HG02938 (cell line): ENCODE data around the gene EML1.

Source experiments
- ATAC-seq: cut with Tn5 transposase; IDR thresholded peaks from one replicate; pipeline ENCODE4 v1.9.1; 2021; ENCODE audit warnings: mild to moderate bottlenecking, moderate library complexity; ENCODE audit not compliant: unreplicated experiment

The EML1 gene

DNA sequence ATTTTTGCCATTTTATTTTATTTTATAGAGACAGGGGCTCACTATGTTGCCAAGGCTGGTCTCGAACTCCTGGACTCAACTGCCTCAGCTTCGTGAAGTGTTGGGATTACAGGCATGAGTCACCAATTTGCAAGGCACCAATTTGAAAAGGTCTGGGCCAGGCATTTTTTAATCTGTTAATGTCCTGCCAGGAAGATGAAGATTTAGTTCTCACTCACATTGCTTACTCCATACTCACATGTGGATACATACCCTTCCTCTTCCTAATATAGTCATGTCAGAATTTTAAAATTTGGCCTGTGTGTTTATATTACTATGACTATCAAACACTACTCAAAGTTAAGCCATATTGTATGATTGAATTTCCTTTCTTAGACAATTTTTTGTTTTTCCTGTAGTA is 15.3 kb upstream of the EML1 start:
- no peak for ATAC-seq

DNA sequence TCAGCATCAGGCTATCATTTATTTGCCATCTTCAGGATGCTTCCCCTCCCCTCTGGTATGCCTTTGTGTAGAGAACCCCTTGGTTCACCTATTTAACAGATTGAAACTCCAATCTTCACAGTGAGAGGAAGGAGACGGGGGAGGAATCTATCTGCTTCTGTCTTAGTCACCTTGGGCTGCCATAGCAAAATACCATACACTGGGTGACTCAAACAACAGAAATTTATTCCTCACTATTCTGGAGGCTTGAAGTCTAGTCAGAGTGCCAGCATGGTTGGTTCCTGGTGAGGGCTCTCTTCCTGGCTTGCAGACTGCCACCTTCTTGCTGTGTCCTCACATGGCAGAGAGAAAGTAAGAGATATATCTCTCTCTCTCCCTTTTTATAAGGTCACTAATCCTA is 13.5 kb upstream of the EML1 start:
- ATAC-seq = no peak

DNA sequence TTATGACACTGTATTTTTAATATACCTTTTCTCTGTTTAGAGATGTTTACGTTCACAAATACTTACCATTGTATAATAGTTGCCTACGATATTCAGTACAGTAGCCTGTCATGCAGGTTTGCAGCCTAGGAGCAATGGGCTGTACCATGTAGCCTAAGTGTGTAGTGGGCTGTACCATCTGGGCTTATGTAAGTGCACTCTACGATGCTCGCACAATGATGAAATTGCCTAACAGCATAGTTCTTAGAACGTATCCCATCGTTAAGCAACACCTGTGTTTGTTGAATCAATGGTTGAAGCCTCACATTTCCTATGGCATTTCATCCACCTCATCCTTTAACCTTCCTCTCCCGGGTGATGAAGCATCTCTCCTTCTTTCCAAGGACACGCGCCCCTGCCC is 12.5 kb upstream of the EML1 start:
- ATAC-seq = no peak

DNA sequence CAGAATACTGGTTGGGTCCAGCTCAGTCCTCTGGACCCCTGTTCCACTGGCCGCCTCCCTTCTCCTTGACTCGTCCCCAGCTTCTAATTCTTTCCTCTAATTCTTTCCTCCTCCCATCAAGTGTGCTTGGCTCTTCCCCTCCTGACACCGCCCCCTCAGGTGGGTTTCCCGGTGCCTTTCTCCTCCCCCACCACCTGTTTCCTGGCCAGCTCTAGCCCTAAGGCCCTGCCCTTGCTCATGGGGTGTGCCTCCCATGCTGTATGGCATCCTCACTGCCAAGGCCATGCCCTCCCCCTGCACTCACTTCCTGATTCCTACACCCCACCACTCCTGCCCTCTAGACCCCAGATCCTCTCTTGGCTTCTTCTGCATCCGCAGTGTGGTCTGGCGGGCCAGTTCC is 12.1 kb upstream of the EML1 start:
- ATAC-seq = no peak

DNA sequence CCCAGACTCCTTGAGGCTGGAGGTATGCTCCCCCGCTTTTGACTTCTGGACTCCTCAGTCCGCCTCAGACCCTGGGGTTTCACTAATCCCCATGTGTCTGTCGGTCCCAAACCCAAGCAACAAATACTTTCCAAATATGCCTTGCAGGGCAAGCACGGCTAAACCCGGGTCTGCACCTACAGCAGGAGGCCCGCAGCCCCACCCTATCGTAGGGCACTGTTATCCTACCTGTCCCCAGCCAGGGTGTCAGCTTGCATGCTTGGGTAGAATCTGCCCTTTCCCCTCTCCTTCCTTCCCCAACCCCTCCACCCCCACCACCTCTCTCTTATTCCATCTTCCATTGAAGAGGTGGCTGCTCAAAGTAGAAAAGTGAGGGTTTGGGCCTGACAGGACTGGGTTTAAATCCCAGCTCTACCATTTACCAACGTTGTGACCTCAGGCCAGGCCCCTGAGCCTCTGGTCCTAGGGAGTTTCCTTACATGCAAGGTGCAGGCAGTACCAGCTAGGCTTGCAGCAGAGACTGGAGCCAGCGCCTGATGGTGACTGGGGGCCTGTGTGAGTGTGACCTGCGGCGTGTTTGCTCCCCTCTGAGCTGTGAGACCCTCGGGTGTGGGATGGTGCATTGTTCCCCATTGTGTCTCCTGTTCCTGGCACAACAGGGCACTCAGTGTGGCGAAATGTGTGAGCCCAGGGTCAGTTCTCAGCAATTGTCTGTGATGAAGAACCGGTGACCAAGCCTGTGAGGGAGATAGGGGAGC is 11.2 kb upstream of the EML1 start:
- no peak for ATAC-seq

DNA sequence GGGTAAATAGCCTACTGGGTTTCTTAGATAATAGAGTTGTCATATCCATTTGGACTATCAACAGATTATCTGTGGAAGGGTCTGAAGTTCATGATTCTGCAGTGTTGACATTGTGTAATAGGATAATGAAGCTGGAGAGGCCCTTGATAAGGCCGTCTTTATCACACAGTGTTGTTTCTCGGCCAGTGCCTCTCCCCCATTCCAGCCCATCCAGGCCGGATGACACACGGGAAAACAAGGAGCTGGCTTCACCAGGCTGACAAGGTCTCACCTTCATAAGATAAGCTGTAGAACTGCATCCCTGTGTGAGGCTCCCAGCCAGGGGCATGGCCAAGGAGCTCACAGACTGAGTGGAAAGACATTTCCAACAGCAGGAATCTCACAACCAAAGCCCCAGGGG is 8.7 kb upstream of the EML1 start:
- ATAC-seq = no peak

DNA sequence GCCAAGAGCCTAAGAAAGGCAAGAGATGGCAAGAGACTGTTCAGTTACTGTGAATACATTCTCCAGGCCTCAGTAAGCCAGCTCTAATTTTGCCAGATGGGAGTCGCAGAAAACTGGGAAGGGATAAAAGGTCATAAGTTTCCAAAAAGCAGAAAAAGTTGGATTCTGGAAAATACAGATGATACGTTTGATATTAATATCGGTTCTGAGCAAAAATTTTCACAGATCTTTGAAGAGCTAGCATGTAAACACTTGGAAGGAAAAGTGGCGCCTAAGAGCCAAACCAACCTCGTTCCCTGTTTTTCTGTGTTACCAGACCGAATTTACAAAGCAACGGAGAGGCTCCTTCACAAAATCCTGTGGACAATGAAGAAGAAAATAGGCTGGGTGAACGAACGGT is 7.8 kb upstream of the EML1 start:
- no peak for ATAC-seq

DNA sequence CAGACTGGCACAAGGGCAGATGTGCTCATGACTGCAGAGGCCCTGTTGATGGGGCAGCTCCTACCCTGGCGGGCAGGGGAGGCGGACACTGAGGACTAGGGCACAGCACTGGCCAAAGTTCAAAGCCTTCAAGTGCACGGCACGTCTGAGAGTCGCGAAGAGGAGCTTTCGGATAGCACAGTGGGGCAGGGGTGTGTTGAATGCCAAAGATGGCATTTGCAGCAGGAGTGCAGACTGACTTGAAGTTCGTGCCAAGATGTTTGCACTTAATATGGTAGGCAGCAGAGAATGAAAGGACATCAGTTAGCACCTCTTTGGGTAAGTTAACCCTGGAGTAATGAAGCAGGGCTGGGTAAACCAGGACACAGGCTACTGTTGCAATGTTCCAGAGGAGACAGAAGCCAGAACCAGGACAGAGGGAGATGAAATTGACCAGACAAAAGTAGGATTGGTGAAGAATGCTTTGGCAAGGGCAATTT is 6.7 kb upstream of the EML1 start:
- no peak for ATAC-seq

DNA sequence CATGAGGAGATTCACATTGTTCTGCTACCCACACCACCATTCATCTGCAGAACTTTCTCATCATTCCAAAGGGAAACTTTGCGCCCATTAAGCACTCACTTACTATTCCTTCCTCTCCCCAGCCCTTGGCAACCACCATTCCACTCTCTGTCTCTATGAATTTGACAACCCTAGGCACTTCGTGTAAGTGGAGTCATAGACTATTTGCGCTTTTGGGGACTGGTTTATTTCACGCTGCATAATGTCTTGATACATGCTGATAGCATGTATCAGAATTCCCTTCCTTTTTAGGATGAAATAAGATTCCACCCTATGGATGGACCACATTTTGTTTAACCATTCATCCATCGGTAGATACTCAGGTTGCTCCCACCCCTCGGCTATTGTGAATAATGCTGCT is 4.5 kb upstream of the EML1 start:
- ATAC-seq = no peak

DNA sequence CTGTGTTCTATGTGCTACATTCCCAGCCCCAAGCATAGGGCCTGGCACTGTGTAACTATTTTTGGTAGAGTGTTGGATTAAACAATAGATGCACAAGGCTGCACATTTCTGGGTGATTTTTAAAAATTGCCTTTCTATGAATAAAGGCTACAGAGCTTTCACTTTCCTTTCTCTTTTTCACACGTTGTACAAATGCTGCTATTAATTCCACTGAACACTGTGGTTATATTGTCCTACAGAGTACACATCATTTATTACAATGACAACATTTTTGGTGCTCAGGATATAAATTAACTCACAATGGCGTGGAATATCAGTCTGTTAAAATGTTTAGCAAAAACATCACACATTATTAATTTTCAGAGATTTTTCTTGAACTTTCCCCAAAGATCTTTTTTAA is 3.6 kb upstream of the EML1 start:
- ATAC-seq = no peak

DNA sequence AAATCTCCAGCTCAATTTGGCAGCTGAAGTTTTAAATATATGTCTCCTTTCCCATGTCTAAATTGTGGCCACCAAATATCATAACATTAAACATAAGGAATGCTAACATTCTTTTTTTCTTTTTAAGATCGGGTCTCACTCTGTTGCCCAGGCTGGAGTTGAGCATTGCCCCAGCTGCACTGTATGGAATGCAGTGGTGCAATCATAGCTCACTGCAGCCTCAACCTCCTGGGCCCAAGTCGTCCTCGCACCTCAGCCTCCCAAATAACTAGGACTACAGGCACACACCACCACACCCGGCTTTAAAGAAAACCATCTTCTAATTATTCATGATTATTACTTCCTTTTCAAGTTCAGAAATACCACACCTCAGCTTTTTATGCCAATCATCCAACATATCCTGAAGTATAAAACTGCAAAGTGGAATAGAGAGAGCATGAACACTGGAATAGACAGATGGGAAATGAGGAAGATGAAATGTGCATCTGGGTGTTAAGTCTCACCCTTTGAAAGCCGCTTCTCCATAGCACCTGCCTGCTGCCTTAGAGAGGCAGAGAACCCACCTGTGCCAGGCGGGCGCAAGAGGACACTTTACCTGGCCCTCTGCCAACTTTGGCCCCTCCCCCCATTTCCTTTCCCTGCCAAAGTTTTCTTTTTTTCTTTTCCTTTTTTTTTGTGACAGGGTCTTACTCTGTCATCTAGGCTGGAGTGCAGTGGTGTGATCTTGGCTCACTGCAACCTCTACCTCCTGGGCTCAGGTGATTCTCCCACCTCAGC is 2.8 kb upstream of the EML1 start:
- no peak for ATAC-seq

DNA sequence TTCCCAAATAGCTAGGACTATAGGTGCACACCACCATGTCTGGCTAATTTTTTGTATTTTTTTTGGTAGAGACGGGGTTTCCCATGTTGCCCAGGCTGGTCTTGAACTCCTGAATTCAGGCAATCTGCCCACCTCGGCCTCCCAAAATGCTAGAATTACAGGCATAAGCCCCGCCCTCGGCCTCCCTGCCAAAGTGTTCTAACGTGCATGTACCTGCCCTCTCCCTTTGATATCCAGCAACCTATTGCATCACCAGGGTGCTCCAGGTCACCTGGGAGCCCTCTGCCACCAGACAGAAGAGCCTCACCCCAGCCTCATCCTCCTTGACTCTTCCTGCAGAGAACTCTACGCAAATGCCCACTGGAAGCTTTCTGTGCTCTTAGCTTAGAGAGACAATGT is 2.2 kb upstream of the EML1 start:
- no peak for ATAC-seq

DNA sequence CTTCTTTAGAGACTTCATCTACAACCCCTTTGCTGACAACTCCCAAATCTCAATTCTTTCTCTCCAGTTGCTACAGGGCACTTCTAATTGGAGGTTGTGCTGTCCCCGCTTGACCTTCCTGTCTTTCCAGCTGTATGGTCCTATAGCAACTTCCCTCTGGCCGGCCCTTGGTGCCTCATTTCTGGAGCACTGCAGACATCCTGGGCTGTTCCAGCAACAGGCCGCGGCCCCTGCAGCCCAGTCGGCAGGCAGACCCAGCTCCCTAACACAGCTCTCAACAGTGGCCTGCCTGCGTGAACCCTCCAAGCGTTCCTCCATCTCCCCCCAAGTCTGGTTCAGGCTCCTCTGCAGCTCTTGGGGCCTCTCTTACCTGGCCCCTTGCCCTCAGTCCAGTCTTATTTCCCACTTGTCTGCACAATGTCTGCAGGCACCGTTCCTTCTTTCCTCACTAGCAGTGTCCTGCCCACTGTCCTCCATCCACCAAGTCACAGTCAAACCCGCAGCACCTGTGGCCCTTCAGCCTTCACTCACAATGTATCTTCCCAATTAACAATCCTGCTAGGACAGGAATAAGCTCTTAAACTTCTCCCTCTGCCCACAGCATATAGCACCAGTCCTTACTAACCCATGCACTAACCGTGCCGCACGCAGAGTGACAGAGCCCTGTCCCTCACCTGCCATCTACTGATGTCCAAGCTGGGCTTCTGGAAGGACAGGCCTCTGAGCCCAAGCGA is 1.6 kb upstream of the EML1 start:
- no peak for ATAC-seq

DNA sequence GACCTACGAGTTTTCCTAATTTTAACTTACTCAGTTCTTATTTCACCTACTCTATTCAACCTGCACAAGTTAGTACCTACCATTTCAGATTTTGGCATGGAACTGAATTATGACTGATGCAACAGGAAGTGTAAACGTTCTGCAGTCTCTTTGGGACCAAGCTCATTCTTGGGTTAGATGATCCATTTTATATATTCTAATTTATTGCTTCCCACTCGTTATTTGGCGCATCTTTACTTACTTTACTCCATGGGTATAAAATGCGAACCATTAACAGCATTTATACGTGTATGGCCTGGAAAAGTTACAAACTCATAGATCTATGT is 1.0 kb upstream of the EML1 start:
- no peak for ATAC-seq

DNA sequence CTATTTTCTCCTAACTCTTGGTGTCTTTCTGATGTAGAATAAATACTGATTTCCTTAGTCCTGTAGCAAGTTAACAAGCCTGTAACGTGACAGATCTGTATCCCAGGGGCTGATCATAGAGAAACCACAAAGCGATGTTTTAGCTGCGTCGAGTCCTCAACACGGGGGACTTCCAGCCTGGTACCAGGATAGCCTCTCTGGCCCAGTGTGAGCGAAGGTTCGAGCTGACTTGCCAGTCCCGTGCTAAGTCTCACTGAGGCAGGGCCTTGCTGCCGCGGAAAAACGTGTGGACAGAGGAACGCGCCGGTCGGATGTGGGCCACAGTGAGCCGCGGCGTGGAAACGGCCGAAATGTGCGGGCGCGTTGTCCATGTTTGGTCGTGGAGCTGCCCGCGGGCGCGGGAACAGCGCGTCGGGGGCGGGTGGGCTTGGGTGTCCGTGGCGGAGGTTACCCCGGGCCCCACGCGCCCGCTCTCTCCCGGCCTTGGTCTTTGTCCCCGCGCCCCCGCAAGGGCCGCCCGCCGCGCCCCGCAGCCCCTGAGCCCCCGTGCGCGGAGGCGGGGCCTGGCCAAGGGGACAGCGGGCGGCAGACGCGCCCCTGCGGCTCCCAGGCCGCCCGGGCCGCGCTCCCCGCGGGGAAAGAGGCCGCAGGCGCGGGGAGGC is 531 bp upstream of the EML1 start:
- no peak for ATAC-seq

DNA sequence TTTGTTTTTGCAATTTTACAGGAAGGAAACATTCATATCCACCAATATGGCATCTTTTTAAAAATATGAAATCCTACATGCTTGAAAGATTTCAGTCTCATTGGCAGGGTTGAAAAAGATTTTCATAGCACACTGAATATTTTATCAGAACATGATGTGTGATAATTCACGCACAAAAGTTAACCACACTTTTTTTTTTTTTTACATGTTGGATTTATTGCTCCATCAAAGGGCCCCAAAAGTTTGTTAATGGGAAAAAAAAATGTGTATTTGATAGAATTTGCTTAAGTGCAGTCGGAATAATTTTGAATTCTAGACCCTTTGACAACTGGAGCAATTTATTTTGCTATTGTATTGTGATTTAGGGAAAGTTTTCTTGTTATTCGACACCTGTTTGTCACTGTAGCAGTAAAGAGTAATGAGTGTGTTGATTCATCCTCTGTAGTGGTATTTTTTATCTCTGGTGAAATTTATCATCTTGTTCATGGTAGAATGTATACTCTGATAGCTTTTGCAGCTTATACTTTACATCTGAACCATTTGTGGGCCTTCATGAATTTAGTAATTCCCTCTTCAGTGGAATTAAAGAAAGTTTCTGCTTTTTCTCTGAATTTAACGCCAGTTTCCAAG is 1.1 kb downstream of the EML1 start:
- ATAC-seq = no peak

DNA sequence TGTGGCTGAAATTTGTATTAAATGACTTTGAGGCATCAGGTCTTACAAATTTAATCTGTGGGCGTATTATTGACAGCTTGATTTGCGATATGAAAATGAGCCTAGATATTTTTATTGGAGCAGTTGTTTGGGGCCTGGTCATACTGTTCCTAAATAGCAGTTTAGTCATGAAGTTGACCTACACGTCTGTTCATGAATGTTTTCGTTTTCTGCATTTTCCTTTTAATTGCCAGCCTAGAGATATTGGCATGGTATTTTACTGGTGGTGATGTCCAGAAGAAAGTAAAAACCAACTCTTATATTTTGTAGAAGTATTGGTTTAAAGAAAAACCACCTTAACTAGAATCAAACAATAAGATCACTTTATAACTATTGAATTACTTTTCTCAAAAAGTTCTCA is 1.8 kb downstream of the EML1 start:
- no peak for ATAC-seq

DNA sequence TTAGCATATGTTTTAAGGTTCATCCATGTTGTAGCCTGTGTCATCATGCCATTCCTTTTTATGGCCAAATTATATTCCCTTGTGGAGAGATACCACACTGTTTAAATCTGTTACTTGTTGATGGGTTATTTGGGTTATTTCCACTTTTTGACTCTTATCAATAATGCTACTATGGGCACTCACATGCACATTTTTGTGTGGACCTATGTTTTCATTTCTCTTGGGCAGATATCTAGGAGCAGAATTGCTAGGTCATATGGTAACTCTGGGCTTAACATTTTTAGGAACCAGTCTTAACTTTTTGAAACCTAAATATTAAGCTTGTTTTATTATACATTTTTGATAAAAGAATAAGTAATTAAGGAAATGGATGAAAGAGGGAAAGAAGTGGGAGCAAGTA is 4.0 kb downstream of the EML1 start:
- ATAC-seq = no peak

DNA sequence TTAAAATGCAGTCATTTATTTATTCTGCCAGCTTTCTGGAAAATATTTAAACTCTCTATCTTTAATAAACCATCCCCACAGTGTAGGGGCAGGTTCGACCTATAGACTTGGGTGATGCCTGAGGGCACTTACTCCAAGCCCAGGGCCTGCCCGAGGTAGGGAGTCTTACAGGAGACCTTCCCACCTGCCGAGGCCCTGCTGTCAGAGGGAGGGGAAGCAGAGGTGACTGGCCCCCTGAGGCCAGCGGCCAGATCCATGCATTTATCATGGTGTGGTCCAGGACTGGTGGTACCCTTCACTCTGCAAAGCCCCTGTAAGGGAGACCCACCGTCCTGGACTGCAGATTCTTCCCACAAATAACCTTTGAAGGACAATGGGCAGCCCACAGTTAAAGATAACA is 7.6 kb downstream of the EML1 start:
- ATAC-seq = no peak

DNA sequence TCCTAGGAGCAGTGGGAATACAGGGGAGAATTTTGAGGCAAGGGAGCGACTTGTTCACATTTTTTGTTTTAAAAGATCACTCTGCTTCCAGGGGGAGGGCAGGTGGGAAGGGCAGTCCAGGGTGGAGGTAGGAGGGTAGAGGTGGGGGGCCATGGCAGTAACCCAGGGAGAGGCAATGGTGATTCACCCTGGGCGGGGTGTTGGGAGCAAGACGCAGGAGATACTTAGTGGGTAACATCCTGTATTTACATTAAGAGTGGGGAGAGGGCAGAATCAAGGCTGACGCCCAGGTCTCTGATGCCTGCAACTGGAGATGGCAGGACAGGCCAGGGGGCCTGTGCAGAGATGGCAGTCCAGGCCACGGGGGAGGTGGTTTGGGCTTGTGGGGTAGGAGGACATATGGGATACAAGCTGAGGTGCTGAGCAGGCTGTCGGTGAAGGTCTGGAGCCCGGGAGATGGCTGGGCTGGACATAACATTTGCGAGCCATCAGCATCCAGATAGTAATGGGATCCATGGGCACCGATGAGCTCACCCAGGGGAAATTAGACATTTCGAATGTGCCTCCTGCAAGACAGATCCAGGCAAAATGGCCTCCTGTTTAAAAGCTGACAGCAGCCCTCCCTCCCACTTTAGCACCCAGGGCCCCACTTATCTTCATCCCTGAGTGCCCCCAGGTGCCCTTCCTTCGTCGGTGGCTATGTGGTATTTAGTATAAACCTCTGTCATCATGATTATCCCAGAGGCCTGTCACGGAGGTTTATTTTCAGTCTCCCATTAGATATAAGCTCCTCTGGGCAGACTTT is 9.3 kb downstream of the EML1 start:
- no peak for ATAC-seq
